Breast epithelium (tissue), 4 donors: ENCODE data around the gene KANSL3. TPM values are rescaled to one million over a fixed set of nuclear protein-coding genes. Genes with fewer than 3 reads are reported as not detected.

ENCODE experiments used
- DNase-seq, 2 donors: peaks; one replicate each; pipeline ENCODE4 v3.0.0-alpha.2; 2019; ENCODE audit warnings: low spot score in 2 of 2
- H3K27ac ChIP-seq, 2 donors: fragments of 200-600 bp; sonication (generic) in 1 of 2; one replicate each; pipeline ENCODE4 v1.5.1; 2016 to 2019; ENCODE audit warnings: mild to moderate bottlenecking in 1 of 2
- H3K27me3 ChIP-seq, 2 donors: fragments of 200-600 bp; sonication (generic) in 1 of 2; one replicate each; pipeline versions ENCODE4 v1.5.1 to v1.6.0; 2017 to 2019; ENCODE audit warnings: control low read depth in 1 of 2, mild to moderate bottlenecking in 1 of 2
- H3K36me3 ChIP-seq: fragments of 200-600 bp; one replicate; pipeline ENCODE4 v1.5.1; 2019
- H3K4me1 ChIP-seq, 2 donors: fragments of 200-600 bp; sonication (generic); one replicate each; pipeline ENCODE4 v1.5.1; 2016 to 2019; ENCODE audit warnings: control low read depth in 1 of 2
- H3K4me3 ChIP-seq, 3 donors: fragments of 200-600 bp; sonication (generic); 1 replicate in 2 of 3; 2 replicates in 1 of 3; pipeline ENCODE4 v1.5.1; 2016 to 2019; ENCODE audit warnings: mild to moderate bottlenecking in 3 of 3, moderate library complexity in 2 of 3
- H3K9me3 ChIP-seq, 2 donors: fragments of 200-600 bp; sonication (generic) in 1 of 2; one replicate each; pipeline ENCODE4 v1.5.1; 2016 to 2019; ENCODE audit warnings: control low read depth in 1 of 2
- POLR2A ChIP-seq: fragments of 450-650 bp; IDR thresholded peaks from one replicate; pipeline ENCODE4 v1.6.1; 2016; ENCODE audit warnings: antibody characterized with exemption, mild to moderate bottlenecking, moderate library complexity
- POLR2AphosphoS5 ChIP-seq, 3 donors: sonication (generic); formaldehyde crosslinking; IDR thresholded peaks; one replicate each; pipeline ENCODE4 v1.6.1; 2017; ENCODE audit warnings: antibody characterized with exemption in 3 of 3
- intact Hi-C: fragments of 100-400 bp; cut with DNase I; formaldehyde crosslinking; loops from one replicate; pipeline ENCODE4 v1.15.1; 2023; ENCODE audit warnings: low total_unique reads
- total RNA-seq, 3 donors: library from RNA; depleted of rRNA; stranded (reverse); fragments of >200 nt; gene quantifications; one replicate each; pipeline ENCODE4 v1.1.0, GENCODE V29; 2016
- TF ChIP-seq, protein P1 (sequence below), 3 donors: fragments of 450-650 bp; IDR thresholded peaks; one replicate each; pipeline ENCODE4 v1.5.1; 2016 to 2017; ENCODE audit warnings: antibody characterized with exemption in 3 of 3, mild to moderate bottlenecking in 3 of 3, moderate library complexity in 3 of 3

Gene KANSL3
- total RNA-seq, 3 donors from 2014 or later, result 44.2 to 64.1 (median 53.1) TPM

DNA sequence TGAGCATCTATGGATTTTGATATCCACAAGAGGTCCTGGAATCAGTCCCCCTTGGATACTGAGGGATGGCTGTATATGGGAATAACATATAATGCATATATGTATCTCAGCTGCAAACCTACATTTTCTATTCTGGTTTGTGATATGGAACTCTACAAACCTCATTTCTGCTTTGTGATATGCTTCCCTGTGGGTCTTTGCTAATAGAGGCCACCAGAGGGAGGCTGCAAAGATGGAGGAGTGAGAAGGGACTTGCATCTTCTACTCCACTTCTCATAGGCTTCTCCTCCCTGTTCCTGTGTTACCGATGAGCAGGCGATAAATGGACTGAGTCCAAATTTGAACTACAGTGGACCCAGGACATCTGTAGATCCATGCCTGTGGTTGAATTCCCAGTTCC, 63.7 kb downstream of the KANSL3 start:
- TF ChIP-seq, protein P1, sequence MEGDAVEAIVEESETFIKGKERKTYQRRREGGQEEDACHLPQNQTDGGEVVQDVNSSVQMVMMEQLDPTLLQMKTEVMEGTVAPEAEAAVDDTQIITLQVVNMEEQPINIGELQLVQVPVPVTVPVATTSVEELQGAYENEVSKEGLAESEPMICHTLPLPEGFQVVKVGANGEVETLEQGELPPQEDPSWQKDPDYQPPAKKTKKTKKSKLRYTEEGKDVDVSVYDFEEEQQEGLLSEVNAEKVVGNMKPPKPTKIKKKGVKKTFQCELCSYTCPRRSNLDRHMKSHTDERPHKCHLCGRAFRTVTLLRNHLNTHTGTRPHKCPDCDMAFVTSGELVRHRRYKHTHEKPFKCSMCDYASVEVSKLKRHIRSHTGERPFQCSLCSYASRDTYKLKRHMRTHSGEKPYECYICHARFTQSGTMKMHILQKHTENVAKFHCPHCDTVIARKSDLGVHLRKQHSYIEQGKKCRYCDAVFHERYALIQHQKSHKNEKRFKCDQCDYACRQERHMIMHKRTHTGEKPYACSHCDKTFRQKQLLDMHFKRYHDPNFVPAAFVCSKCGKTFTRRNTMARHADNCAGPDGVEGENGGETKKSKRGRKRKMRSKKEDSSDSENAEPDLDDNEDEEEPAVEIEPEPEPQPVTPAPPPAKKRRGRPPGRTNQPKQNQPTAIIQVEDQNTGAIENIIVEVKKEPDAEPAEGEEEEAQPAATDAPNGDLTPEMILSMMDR (IDR thresholded peaks at IDR 0.05), result no peak
- TF ChIP-seq POLR2AphosphoS5 (IDR thresholded peaks at IDR 0.05) (no peak), POLR2A (no peak)

DNA sequence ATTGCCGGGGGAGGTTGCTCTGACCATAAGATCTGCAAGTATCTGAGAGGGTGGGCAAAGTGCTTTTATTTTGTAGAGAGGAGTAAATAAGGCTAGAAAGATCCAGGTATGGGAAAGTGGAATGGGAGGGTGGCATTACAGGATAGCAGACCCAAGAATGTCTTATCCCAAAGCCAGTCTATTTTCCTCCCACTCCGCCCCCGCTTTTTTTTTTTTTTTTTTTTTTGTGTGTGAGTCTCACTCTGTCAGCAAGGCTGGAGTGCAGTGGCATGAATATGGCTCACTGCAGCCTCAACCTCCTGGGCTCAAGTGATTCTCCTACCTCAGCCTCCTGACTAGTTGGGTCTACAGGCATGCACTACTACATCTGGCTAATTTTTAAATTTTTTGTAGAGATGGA, 70.0 kb downstream of the KANSL3 start:
- intact Hi-C loops, result no loop called here
- Histone ChIP-seq H3K27ac (no peak overlapping the region), H3K4me3 (no peak overlapping the region), H3K36me3 (no peaks in the 10 kb centered on the region), H3K9me3 (no peaks in the 10 kb centered on the region), H3K27me3 (no peaks in the 10 kb centered on the region), H3K4me1 (no peaks in the 10 kb centered on the region)
- DNase-seq, result no peak
- TF ChIP-seq, protein P1 (IDR thresholded peaks at IDR 0.05), result no peak
- TF ChIP-seq POLR2AphosphoS5 (IDR thresholded peaks at IDR 0.05), result no peak

More for the DNA sequence above, 63.7 kb downstream of the KANSL3 start:
- intact Hi-C loops, result no loop called here
- H3K36me3 ChIP-seq, result no peaks in the 10 kb centered on the region
- no peaks in the 10 kb centered on the region for H3K27me3 ChIP-seq
- no peak overlapping the region for H3K4me3 ChIP-seq
- no peaks in the 10 kb centered on the region for H3K9me3 ChIP-seq
- H3K4me1 ChIP-seq, result no peaks in the 10 kb centered on the region
- DNase-seq, result no peak
- H3K27ac ChIP-seq, result no peak overlapping the region

DNA sequence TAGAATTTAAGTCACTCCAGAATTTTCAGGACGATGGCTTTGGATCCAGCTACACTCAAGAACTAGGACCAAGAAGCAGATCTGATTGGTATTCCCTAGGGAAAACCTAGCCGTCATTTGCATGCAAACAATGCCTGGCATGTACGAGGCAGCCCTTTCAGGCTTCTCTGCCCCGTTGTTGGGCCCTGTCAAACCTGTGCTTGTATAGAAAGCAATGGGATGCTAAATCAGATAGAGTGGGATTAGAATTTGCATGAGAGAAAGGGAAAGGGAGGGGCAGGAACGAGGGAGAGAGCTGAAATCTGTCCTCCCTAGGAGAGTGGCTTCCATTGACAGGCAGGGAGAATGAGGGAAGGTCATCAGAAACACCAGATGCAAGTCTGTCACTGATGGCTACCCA, 73.0 kb downstream of the KANSL3 start:
- Histone ChIP-seq H3K9me3 (no peaks in the 10 kb centered on the region), H3K4me3 (no peak overlapping the region), H3K27ac (no peak overlapping the region), H3K4me1 (no peaks in the 10 kb centered on the region), H3K27me3 (no peaks in the 10 kb centered on the region), H3K36me3 (no peaks in the 10 kb centered on the region)
- TF ChIP-seq, protein P1 (IDR thresholded peaks at IDR 0.05), result no peak
- TF ChIP-seq POLR2A (no peak), POLR2AphosphoS5 (IDR thresholded peaks at IDR 0.05) (no peak)
- intact Hi-C loops, result no loop called here
- DNase-seq, result no peak

DNA sequence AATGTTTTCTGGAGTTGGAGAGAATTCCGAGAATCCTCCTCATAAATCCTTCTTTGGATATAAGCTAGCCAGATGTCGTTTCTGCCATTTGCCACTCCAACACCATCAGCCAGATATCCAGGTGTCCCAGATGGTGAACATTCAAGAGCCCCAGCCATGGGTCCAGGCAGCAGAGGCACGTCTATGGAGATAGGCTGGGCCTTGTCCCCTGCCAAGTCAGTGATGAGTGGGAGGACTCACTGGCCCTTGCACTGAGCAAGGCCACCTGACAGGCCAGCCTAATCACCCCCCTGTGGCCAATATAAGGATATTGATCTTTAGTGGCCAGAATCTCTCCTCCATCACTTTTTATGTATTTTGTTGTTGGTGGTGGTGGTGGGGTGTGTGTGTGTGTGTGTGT, 73.5 kb downstream of the KANSL3 start:
- H3K4me1 ChIP-seq, result no peaks in the 10 kb centered on the region
- no peak for DNase-seq
- intact Hi-C loops, result no loop called here
- no peaks in the 10 kb centered on the region for H3K9me3 ChIP-seq
- no peaks in the 10 kb centered on the region for H3K36me3 ChIP-seq
- H3K27me3 ChIP-seq, result no peaks in the 10 kb centered on the region
- no peak for TF ChIP-seq POLR2A
- TF ChIP-seq, protein P1 (IDR thresholded peaks at IDR 0.05), result no peak
- TF ChIP-seq POLR2AphosphoS5 (IDR thresholded peaks at IDR 0.05), result no peak
- no peak overlapping the region for H3K4me3 ChIP-seq
- no peak overlapping the region for H3K27ac ChIP-seq

DNA sequence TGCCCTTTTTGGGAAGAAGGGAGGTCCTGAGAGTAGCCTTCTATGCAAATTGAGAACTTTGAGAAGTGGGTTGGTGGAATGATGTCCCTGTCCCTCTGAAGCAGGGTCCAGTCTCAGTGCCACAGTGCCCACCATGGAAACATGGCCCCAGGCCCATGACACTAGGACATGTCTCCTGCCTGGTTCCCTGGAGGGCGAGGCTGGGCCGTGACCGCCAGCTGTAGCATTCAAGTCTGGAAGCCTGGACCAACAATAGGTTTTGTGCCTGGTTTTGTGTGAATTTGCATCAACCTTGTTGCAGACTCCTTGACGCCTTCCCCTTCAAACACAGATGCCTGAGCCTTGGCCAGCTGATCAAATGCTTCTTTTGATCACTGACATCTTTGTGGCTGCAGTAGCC, 74.1 kb downstream of the KANSL3 start:
- H3K9me3 ChIP-seq, result no peaks in the 10 kb centered on the region
- H3K27me3 ChIP-seq, result no peaks in the 10 kb centered on the region
- TF ChIP-seq POLR2A (no peak), POLR2AphosphoS5 (IDR thresholded peaks at IDR 0.05) (no peak)
- TF ChIP-seq, protein P1 (IDR thresholded peaks at IDR 0.05), result no peak
- H3K36me3 ChIP-seq, result no peaks in the 10 kb centered on the region
- intact Hi-C loops, result no loop called here
- H3K27ac ChIP-seq, result no peak overlapping the region
- H3K4me1 ChIP-seq, result no peaks in the 10 kb centered on the region
- DNase-seq, result no peak
- no peak overlapping the region for H3K4me3 ChIP-seq
